Esophagus squamous epithelium (tissue), 4 donors: ENCODE results near the gene HSPA1B.

ENCODE experiments used
- CTCF ChIP-seq, 6 experiments: fragments of 450-650 bp in 4 of 6; fragments of 200-600 bp in 2 of 6; sonication (generic) in 2 of 6; IDR thresholded peaks; one replicate each; pipeline ENCODE4 v1.5.1; 2016 to 2019; ENCODE audit warnings: antibody characterized with exemption in 6 of 6, mild to moderate bottlenecking in 4 of 6, moderate library complexity in 4 of 6
- POLR2A ChIP-seq, 4 donors: fragments of 450-650 bp; IDR thresholded peaks; one replicate each; pipeline ENCODE4 v1.6.1; 2017; ENCODE audit warnings: antibody characterized with exemption in 4 of 4, mild to moderate bottlenecking in 4 of 4, moderate library complexity in 3 of 4

- TF ChIP-seq CTCF (IDR thresholded peaks at IDR 0.05) (no peak), POLR2A (IDR thresholded peaks at IDR 0.05) (no peak)
Measured at GRCh38 chr6:31781244-31782125, 46.1 kb upstream of the HSPA1B start.
